LNCaP clone FGC (cell line): ENCODE results near the gene PLPPR2.

Experiments used
- DNase-seq: peaks from one replicate; pipeline ENCODE4 v3.0.0-alpha.2; 2011; ENCODE audit warnings: low read depth
- H3K4me3 ChIP-seq: 2 replicates; pipeline ENCODE4 v1.5.1; 2011; ENCODE audit warnings: mild to moderate bottlenecking, low read depth, low read length, control low read depth
- TF ChIP-seq, protein P1 (sequence below): IDR thresholded peaks from 2 replicates; pipeline ENCODE4 v1.5.1; 2012; ENCODE audit warnings: mild to moderate bottlenecking; ENCODE audit not compliant: control insufficient read depth, insufficient read depth; ENCODE audit errors: extremely low read depth

Gene PLPPR2

DNA sequence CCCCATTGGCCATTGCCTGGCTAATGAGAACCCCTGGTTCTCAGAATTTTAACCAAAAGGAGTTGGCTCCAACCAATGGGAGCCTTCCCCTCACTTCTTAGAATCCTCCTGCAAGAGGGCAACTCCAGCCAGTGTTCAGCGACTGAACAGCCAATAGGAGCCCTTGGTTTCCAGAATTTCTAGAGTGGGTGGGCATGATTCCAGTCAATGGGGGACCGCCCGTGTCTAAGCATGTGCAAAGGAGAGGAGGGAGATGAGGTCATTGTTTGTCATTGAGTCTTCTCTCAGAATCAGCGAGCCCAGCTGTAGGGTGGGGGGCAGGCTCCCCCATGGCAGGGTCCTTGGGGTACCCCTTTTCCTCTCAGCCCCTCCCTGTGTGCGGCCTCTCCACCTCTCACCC is 9.7 kb downstream of the PLPPR2 start:
- TF ChIP-seq, protein P1, sequence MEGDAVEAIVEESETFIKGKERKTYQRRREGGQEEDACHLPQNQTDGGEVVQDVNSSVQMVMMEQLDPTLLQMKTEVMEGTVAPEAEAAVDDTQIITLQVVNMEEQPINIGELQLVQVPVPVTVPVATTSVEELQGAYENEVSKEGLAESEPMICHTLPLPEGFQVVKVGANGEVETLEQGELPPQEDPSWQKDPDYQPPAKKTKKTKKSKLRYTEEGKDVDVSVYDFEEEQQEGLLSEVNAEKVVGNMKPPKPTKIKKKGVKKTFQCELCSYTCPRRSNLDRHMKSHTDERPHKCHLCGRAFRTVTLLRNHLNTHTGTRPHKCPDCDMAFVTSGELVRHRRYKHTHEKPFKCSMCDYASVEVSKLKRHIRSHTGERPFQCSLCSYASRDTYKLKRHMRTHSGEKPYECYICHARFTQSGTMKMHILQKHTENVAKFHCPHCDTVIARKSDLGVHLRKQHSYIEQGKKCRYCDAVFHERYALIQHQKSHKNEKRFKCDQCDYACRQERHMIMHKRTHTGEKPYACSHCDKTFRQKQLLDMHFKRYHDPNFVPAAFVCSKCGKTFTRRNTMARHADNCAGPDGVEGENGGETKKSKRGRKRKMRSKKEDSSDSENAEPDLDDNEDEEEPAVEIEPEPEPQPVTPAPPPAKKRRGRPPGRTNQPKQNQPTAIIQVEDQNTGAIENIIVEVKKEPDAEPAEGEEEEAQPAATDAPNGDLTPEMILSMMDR: no peak
- no peak overlapping the region for H3K4me3 ChIP-seq
- no peak for DNase-seq

DNA sequence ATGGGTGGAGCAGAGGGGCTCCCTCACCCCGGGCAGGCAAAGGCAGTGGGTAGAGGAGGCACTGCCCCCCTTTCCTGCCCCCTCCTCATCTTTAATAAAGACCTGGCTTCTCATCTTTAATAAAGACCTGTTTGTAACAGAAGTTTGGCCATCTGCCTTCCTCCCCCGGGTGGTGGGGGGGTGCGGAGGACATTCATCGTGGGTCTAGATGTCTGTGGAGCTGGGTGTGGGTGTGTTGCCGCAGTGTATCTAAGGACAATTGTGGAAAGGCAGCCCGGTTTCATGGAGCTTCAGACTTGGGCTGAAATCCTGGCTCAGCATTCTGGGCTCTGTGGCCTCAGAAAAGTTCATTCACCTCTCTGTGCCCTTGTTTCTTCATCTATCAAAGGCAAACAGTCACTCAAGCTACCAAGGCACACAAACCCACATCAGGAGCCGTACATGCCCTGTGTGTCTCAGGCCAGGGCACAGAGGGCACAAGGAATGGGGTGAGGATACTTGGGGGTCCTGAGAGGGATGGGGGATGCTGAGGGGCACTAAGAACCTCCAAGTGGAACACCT is 10.4 kb downstream of the PLPPR2 start:
- H3K4me3 ChIP-seq: no peak overlapping the region
- TF ChIP-seq, protein P1: no peak
- no peak for DNase-seq

DNA sequence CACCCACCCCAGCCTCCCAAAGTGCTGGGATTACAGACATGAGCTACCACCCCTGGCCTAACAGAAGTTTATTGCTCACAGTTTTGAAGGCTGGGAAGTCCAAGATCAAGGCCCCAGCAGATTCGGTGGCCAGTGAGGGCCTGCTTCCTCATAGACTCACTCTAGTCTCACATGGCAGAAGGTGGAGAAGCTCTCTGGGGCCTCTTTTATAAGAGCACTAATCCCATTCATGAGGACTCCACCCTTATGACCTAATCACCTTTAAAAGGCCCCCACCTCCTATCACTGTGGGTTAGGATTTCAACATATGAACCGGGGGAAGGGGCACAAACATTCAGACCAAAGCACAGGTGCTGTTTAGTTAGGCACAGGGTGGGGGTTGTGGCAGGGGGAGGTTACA is 12.3 kb downstream of the PLPPR2 start:
- H3K4me3 ChIP-seq: no peak overlapping the region
- TF ChIP-seq, protein P1: no peak
- DNase-seq: no peak

DNA sequence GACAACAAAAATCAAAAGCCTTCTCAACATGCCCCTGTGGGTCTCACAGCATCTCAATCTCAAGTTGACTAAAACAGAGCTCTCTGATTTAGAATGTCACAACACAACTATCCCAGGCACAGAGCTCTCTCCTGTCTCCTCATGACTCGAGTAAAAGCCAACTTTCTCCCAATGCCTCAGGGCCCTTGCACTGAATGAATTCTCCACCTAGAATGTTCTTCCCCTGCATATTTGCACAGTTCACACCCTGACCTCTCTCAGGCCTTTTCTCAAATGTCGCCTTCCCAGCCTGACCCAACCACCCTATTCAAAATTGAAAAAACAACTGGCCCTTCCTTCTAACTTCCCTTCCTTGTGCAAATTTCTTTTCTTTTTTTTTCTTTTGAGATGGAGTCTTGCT is 15.5 kb downstream of the PLPPR2 start:
- TF ChIP-seq, protein P1: no peak
- DNase-seq: no peak
- H3K4me3 ChIP-seq: no peak overlapping the region

DNA sequence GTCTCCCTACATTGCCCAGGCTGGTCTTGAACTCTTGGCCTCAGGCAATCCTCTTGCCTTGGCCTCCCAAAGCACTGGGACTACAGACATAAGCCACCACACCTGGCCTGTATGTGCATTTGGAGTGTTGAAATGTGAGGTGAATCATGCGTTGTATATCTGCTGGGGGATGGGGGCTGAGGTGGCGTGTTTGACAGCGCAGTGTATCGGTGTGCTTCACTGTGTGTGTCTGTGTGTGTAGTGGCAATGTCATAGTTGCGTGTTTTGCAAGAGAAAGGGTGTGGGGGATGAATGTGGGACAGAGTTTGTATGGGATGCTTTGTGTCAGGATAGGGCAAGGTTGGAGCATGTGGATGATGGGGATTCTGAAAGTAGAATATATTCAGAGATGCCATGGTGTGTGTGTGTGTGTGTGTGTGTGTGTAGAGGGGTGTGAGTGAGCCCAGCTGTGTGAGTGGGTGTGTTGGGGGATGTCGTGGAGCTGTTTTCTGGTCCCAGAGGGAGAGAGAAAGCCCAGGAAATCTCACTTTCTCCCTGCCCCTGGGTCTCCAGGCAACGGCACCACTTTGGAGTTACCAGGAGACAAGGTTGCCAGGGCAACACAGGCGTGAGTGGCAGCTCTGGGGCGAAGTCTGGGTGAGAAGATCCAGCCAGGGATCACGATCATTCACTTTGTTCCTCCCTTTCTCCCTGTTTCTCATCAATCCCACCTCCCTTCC is 18.1 kb downstream of the PLPPR2 start:
- no peak for DNase-seq
- TF ChIP-seq, protein P1: no peak
- H3K4me3 ChIP-seq: peak overlapping the region; percentile 65

DNA sequence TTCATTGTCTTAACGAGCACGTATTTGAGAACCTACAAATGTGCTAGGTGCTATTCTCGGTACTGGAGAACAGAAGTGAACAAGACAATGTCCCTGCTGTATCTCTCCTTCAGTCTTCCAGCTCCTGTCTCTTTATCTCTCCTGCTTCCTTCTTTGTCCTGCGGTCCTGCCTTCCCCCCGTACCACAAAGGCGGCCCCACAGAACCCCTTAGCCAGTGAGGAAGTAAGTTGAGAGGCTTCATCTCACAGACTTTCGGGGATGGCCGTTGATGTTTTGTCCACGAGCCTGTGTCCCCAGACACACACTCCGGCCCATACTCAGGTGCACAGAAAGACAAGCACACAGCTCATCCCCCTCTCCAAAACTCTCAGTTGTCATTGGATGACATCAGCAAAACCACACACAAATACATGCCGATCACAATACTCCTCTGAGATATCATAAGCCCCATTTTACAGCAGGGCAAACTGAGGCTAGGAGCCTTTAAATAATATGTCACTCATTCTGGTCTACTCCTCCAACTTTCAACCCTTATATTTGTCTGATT is 18.7 kb downstream of the PLPPR2 start:
- DNase-seq: no peak
- TF ChIP-seq, protein P1: no peak
- H3K4me3 ChIP-seq: peak overlapping the region; percentile 65
